HG03571 (cell line): Measurements from ENCODE around the gene CASP4.

Experiments
- ATAC-seq: cut with Tn5 transposase; IDR thresholded peaks from one replicate; pipeline ENCODE4 v1.9.1; 2021; ENCODE audit not compliant: unreplicated experiment

CASP4 gene

DNA sequence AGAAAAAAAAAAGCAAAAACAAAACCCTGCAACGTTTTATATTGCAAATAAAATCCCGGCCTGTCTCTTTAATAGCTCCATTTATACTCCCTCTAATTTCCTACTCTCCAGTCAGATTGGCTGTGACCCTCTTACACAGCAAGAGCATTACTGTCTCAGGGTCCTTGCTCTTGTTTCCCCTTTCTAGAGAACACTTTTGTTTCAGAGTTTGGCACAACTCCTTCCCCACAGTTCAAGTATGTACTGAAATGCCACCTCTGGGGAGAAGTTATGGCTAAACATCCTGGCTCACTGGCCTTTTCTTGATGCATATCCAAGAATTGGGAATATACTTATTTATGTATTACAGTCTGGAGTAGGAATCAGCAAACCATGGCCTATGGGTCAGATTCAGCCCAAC, 72.7 kb downstream of the CASP4 start:
- no peak for ATAC-seq

GRCh38 chr11:104893876-104894275, 74.5 kb downstream of the CASP4 start:
- no peak for ATAC-seq
